NOMO-1 treated with DMSO at 0.1 percent for 48 hours (cell line): ENCODE results near the gene VAV3.

Source experiments
- DNase-seq: peaks from one replicate; lab custom pipeline; 2025; ENCODE audit not compliant: unreplicated experiment; lab: John Stamatoyannopoulos, UW

Gene VAV3

GRCh38 chr1:107936498-107937481, 28.2 kb downstream of the VAV3 start:
- peak; percentile 91 for DNase-seq

- peak; percentile 52 for DNase-seq
Measured at GRCh38 chr1:107935396-107936064, 29.4 kb downstream of the VAV3 start.

- no peak for DNase-seq
Measured at GRCh38 chr1:107934578-107934977, 30.4 kb downstream of the VAV3 start.

DNA sequence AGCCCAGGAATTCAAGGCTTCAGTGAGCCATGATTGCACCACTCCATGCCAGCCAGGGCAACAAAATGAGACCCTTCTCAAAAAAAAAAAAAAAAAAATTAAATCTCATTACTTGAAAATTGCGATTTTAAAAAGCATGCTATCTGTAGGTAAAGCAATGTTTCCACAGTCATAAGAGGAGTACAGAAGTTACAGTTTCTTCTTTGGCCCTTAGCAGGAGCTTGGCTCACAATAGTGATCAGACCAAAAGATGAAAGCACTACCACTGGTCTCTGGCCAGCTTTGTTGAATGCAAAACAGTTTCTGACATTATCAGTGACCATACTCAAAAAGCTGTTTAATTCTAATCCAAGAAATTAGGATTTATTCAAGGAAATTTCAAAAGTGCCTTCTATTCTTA, 31.2 kb downstream of the VAV3 start:
- DNase-seq: no peak

DNA sequence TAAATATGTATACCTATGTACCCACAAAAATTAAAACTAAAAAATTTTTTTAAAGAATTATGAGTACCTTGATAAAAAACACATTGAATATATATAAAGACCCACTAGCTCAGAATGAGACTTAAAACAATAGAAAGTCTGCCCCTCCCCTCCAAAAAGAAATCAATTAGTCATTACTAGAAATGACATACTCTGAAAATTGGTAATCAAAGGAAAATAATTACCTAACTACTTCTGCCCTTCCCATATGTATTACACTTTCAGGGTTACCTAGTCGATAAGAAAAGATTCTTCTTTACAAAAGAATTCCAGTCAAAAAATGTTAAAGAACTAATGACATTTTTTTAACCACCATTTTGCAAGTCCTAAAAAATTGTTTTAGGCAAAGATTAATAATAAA, 34.7 kb downstream of the VAV3 start:
- DNase-seq: no peak

GRCh38 chr1:107927820-107928219, 37.2 kb downstream of the VAV3 start:
- DNase-seq: no peak

GRCh38 chr1:107926436-107927080, 38.4 kb downstream of the VAV3 start:
- DNase-seq: no peak

GRCh38 chr1:107925565-107925964, 39.4 kb downstream of the VAV3 start:
- no peak for DNase-seq

DNA sequence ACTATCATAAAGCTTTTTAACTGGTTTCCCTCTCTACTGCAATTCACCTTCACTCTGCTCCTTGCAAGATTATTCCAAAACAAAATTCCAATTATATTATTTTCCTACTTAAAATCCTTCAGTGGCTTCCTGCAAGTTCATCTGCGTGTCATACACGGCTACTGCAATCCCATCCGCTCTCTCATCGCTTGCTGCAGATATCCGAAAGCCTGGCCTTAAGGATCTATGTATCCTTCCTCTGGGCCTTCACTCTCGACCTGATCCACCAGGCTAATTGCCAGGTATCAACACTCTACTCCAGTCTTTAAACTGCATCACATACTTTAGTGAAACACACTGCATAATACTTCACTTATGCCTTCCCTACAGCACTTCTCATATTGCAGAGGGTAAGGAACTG, 44.0 kb downstream of the VAV3 start:
- DNase-seq: no peak

GRCh38 chr1:107920561-107920960, 44.4 kb downstream of the VAV3 start:
- no peak for DNase-seq

- DNase-seq: peak; percentile 23
Measured at GRCh38 chr1:107919953-107920352, 45.0 kb downstream of the VAV3 start.

DNA sequence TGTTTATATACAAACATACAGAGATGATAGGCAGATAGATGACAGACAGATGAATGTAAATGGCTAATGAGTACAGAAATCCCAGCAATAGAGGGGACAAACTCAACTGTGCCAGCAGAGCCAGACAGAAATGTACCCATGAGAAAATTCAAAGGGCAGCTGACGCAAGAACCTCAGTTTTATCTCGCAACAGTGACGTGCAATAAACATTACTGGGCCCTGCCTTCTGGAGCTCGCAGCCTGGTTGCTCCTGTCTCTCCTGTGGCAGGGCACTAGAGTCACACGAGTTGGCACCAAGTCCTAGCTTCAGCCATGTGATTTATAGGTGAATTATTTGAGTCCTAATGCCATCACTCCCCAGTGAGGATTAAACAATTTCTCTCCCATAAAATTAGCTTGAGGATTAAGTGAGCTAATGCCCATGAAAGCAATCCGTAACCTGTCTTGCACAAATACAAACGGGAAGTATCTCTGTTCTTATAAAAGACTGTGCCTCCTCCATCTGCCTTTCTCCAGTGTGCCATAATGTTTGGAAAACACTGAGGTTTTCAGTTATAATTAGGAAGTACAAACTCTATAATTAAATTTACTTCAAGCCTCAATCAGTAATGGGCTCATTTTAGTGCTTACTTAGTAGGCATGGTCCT, 50.7 kb downstream of the VAV3 start:
- peak; percentile 62 for DNase-seq

DNA sequence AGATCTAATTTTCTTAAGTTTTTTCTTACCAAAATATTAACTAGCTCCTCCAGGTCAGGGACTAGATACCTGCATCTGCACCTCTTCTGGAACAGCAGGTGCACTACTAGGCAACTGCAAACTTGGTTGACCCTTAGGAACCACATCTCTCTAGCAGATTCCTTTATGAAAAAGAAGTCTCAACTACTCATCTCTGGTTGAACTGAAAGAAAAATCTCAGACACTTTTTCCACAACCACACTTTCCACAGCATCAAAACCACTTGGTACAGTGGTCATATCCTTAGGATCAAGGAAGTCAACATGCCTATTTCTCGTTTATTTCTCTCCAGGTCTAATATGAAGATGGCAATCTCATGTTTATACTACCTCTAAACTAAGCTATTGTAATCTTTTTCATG, 52.3 kb downstream of the VAV3 start:
- no peak for DNase-seq

- DNase-seq: peak; percentile 63
Measured at GRCh38 chr1:107900090-107900945, 64.7 kb downstream of the VAV3 start.

- no peak for DNase-seq
Measured at GRCh38 chr1:107899655-107900054, 65.3 kb downstream of the VAV3 start.

- DNase-seq: no peak
Measured at GRCh38 chr1:107897438-107898345, 67.3 kb downstream of the VAV3 start.

DNA sequence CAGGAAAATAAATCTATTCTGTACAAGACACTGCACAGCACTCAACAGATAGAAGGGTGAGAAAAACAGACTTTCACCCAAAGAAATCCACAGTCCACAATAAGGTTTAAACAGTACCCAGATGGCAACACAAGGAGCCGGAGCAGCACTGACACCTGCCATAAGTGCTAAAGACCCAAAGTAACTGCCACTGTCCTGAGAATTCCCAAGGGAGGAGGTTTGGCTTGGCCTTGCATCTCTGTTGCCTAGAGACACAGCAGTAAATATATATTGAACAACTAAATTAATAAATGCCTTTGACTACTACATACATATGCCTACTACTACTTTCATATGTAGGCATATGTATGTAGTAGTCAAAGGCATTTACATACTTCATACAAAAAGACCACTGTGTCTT, 68.0 kb downstream of the VAV3 start:
- DNase-seq: no peak

DNA sequence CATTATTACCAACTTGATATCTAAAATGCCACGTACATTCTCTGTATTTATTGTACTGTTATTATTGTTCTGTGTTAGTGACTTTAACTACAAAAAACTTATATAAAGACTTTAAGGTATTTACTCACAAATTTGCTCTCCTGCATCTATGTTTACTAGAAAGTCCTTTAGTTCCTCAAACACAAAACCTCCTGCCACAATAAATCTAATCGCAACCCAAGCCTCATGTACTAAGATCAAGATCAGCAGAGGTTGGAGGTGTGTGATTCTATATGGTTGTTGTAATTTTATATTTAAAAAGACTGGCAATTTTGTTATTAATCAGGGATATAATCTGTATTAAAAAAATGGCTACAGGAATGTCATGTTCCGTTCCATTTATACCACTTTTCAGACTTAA, 68.6 kb downstream of the VAV3 start:
- DNase-seq: no peak
